PC-9 (cell line): ENCODE data around the gene MAP3K7CL. TPM values are rescaled to one million over a fixed set of nuclear protein-coding genes. Genes with fewer than 3 reads are reported as not detected.
"Not testable (repeated sequence)": the region's sequence is repeated elsewhere in the genome, so short reads cannot be mapped to it uniquely, and the experiment has no call there.

Experiments
- BruUV-seq: library from RNA; stranded (reverse); fragments of 400-500 nt; replicated peaks from 2 replicates; lab custom pipeline; 2021; lab: Mats Ljungman, UMichigan
- CTCF ChIA-PET: fragments of 300-600 bp; sonication (Branson Sonifier 250); formaldehyde crosslinking; loops from one replicate; lab custom pipeline; 2022; ENCODE audit warnings: antibody characterized with exemption; lab: Charles Lee
- POLR2A ChIA-PET: fragments of 300-600 bp; sonication (Branson Sonifier 250); formaldehyde crosslinking; loops from one replicate; lab custom pipeline; 2022; ENCODE audit warnings: antibody characterized with exemption; ENCODE audit not compliant: unreplicated experiment; lab: Charles Lee
- DNase-seq, 2 experiments: peaks; one replicate each; pipeline versions ENCODE4 v3.0.0 to v3.0.0-alpha.2; 2015 to 2022; ENCODE audit warnings: mixed read lengths in 1 of 2
- H2AFZ ChIP-seq: fragments of 200-600 bp; sonication (generic); 2 replicates; pipeline ENCODE4 v1.8.1; 2017; ENCODE audit warnings: antibody characterized with exemption
- H3F3A ChIP-seq: fragments of 200-600 bp; sonication (generic); 2 replicates; pipeline ENCODE4 v1.8.1; 2017; ENCODE audit warnings: antibody characterized with exemption, mild to moderate bottlenecking, low read depth; ENCODE audit not compliant: insufficient read depth
- H3K27ac ChIP-seq: fragments of 200-600 bp; sonication (generic); 2 replicates; pipeline ENCODE4 v1.6.1; 2016; ENCODE audit warnings: mixed run types
- H3K27me3 ChIP-seq: fragments of 200-600 bp; sonication (generic); 2 replicates; pipeline ENCODE4 v1.6.1; 2016; ENCODE audit warnings: low read depth, mixed run types; ENCODE audit not compliant: insufficient read depth
- H3K36me3 ChIP-seq: fragments of 200-600 bp; sonication (generic); 2 replicates; pipeline ENCODE4 v1.6.1; 2016; ENCODE audit warnings: low read depth, mixed run types
- H3K4me1 ChIP-seq: fragments of 200-600 bp; sonication (generic); replicated peaks from 2 replicates; pipeline ENCODE4 v1.6.1; 2016; ENCODE audit warnings: mixed run types; ENCODE audit not compliant: insufficient read depth
- H3K4me2 ChIP-seq: fragments of 200-600 bp; sonication (generic); 2 replicates; pipeline ENCODE4 v1.6.1; 2017; ENCODE audit warnings: mixed run types
- H3K4me3 ChIP-seq: fragments of 200-600 bp; sonication (generic); 2 replicates; pipeline ENCODE4 v1.6.1; 2016; ENCODE audit warnings: mixed run types
- H3K79me2 ChIP-seq: fragments of 200-600 bp; sonication (generic); 2 replicates; pipeline ENCODE4 v1.6.1; 2017; ENCODE audit warnings: low read depth, mixed run types
- H3K9me2 ChIP-seq: fragments of 200-600 bp; sonication (generic); 2 replicates; pipeline ENCODE4 v1.8.1; 2017; ENCODE audit warnings: mild to moderate bottlenecking; ENCODE audit not compliant: insufficient read depth
- H3K9me3 ChIP-seq: fragments of 200-600 bp; sonication (generic); 2 replicates; pipeline ENCODE4 v1.8.1; 2016; ENCODE audit warnings: low read depth; ENCODE audit not compliant: insufficient read depth
- H4K20me1 ChIP-seq: fragments of 200-600 bp; sonication (generic); 2 replicates; pipeline ENCODE4 v1.8.1; 2017; ENCODE audit not compliant: insufficient read depth
- CTCF ChIP-seq: fragments of 200-600 bp; sonication (generic); conservative IDR thresholded peaks from 2 replicates; pipeline ENCODE4 v1.6.1; 2017; ENCODE audit warnings: mixed run types, antibody characterized with exemption, mild to moderate bottlenecking, moderate library complexity
- EZH2 ChIP-seq: fragments of 200-600 bp; sonication (generic); IDR thresholded peaks from 2 replicates; pipeline ENCODE4 v1.8.0; 2017; ENCODE audit warnings: antibody characterized with exemption, low read depth
- intact Hi-C: fragments of 100-400 bp; cut with micrococcal nuclease; formaldehyde crosslinking; loops from one replicate; pipeline ENCODE4 v1.10.0; 2022; ENCODE audit not compliant: unreplicated experiment
- total RNA-seq: library from RNA; stranded (reverse); gene quantifications from 2 replicates; pipeline ENCODE4 v1.2.3, GENCODE V29; 2021

MAP3K7CL gene
- total RNA-seq, 1 experiment from 2014 or later, result 0.37 TPM

GRCh38 chr21:29166853-29167252, 36.4 kb downstream of the MAP3K7CL start:
- Histone ChIP-seq H3K9me2 (no peaks in the 10 kb centered on the region), H3K9me3 (no peaks in the 10 kb centered on the region), H3K4me3 (no peak overlapping the region), H3K36me3 (no peaks in the 10 kb centered on the region), H3K27me3 (no peaks in the 10 kb centered on the region), H4K20me1 (no peaks in the 10 kb centered on the region), H3F3A (peaks cover 23% of the 10 kb centered on the region), H3K79me2 (no peaks in the 10 kb centered on the region), H3K27ac (peak overlapping the region; percentile 99), H3K4me2 (no peak overlapping the region), H3K4me1 (peaks cover 44% of the 10 kb centered on the region), H2AFZ (no peak overlapping the region)
- intact Hi-C loops, result no loop called here
- POLR2A ChIA-PET, result no interaction called here
- no TSS peak for BruUV-seq
- CTCF ChIA-PET, result no interaction called here
- DNase-seq, result no peak
- TF ChIP-seq EZH2 (no peak), CTCF (no peak)

GRCh38 chr21:29167481-29167880, 37.0 kb downstream of the MAP3K7CL start:
- H3K36me3 ChIP-seq, H3K4me3 ChIP-seq, H3K4me2 ChIP-seq, BruUV-seq, H3K9me3 ChIP-seq, POLR2A ChIA-PET, H3K79me2 ChIP-seq, H4K20me1 ChIP-seq, H2AFZ ChIP-seq, H3K9me2 ChIP-seq, H3K27me3 ChIP-seq, intact Hi-C loops, CTCF ChIA-PET, DNase-seq: not testable (repeated sequence)
- Histone ChIP-seq H3K27ac (peak overlapping the region; percentile 99), H3F3A (peaks cover 23% of the 10 kb centered on the region), H3K4me1 (peaks cover 44% of the 10 kb centered on the region)

DNA sequence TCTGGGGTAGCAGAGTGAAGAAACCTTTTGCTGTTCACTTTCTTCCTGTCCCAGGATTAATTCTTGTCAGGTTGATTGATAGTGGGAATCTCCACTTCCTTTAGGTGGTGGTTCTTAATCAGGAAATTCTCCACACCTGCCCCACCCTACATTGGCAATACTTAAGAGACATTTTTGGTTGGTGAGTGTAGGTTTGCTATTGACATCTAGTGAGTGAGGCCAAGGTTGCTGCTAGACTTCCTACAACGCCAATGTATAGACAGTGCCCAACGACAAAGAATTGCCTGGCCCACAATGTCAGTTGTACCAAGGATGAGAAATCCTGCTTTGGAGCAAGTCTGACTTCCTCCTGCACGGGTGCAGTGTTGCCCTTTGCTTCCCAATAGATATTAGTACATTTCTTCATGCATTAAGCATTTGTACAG, 38.5 kb downstream of the MAP3K7CL start:
- Histone ChIP-seq H3K4me2 (peak overlapping the region; percentile 37), H3K27me3 (no peaks in the 10 kb centered on the region), H3K9me3 (no peaks in the 10 kb centered on the region), H3K4me1 (peaks cover 44% of the 10 kb centered on the region), H3K4me3 (no peak overlapping the region), H3K27ac (peak overlapping the region; percentile 99), H3K79me2 (no peaks in the 10 kb centered on the region), H3K36me3 (no peaks in the 10 kb centered on the region), H4K20me1 (no peaks in the 10 kb centered on the region), H2AFZ (no peak overlapping the region), H3F3A (peaks cover 23% of the 10 kb centered on the region), H3K9me2 (no peaks in the 10 kb centered on the region)
- CTCF ChIA-PET, result no interaction called here
- DNase-seq, result peak; percentile 46 to 99
- intact Hi-C loops, result loop anchor here (1.0 kb wide), 1 partner anchor 131 kb away; no protein-coding TSS in a partner anchor
- no TSS peak for BruUV-seq
- TF ChIP-seq CTCF (no peak), EZH2 (no peak)
- POLR2A ChIA-PET, result interaction anchor here (0.5 kb wide), 1 partner anchor 1079 kb away, joined by 3 read pairs; no protein-coding TSS in a partner anchor

DNA sequence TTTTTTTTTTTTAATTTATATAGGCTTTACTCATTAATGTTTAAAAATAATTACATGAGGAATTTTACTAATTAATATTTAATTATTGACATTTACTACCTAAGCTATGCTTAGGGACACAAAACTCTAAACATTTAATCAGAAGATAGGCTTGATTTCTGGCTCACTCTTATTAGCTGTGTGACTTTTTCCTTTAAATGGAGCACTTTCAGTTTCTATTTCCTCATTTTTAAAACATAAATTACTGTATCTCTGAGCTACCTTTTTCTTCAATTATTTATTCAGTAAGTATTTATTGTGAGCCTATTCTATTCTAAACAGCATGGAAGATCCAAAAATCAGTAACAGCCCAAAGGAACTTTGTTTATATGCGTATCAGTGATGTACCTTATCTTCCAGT, 40.5 kb downstream of the MAP3K7CL start:
- Histone ChIP-seq H3K27ac (0 out of 2 replicates have a peak overlapping the region, but pooled peaks have one; percentile 9), H3K9me2 (no peaks in the 10 kb centered on the region), H3F3A (peaks cover 23% of the 10 kb centered on the region), H3K9me3 (no peaks in the 10 kb centered on the region), H3K4me3 (no peak overlapping the region), H4K20me1 (no peaks in the 10 kb centered on the region), H3K4me2 (no peak overlapping the region), H3K27me3 (no peaks in the 10 kb centered on the region), H3K79me2 (no peaks in the 10 kb centered on the region), H3K36me3 (no peaks in the 10 kb centered on the region), H2AFZ (no peak overlapping the region), H3K4me1 (peaks cover 60% of the 10 kb centered on the region)
- DNase-seq, result no peak
- intact Hi-C loops, result no loop called here
- POLR2A ChIA-PET, result no interaction called here
- no peak for TF ChIP-seq EZH2
- TF ChIP-seq CTCF, result no peak
- CTCF ChIA-PET, result interaction anchor here (0.6 kb wide), 1 partner anchor 115 kb away, joined by 3 read pairs; no protein-coding TSS in a partner anchor
- BruUV-seq, result no TSS peak
